ENCODE measurements around the gene SP140.

GRCh38 chr2:230209422-230210051 lies 16.0 kb upstream of the SP140 start:
- TF ChIP-seq ARNT (IDR thresholded peaks at IDR 0.05) = no peak
- no peak for TF ChIP-seq SP1 (IDR thresholded peaks at IDR 0.05)
- no peak for TF ChIP-seq SP1 (CRISPR knock-in tag; IDR thresholded peaks at IDR 0.05)
- TF ChIP-seq ZBTB1 (CRISPR knock-in tag; IDR thresholded peaks at IDR 0.05; ENCODE audit: borderline replicate concordance) = no peak
- no peak for TF ChIP-seq ZNF282 (IDR thresholded peaks at IDR 0.05; ENCODE audit: partially characterized antibody)
- no peak for TF ChIP-seq CHD4 (IDR thresholded peaks at IDR 0.05; ENCODE audit: borderline replicate concordance, low read length)
- TF ChIP-seq SMYD3 (CRISPR knock-in tag; IDR thresholded peaks at IDR 0.05) = no peak
- no peak for TF ChIP-seq ZNF33B (CRISPR knock-in tag; IDR thresholded peaks at IDR 0.05)
- no peak for TF ChIP-seq ZNF354B (CRISPR knock-in tag; IDR thresholded peaks at IDR 0.05)
- TF ChIP-seq ZNF619 (CRISPR knock-in tag; IDR thresholded peaks at IDR 0.05) = no peak
